ENCODE results near the gene DACT2.

GRCh38 chr6:168268755-168269154, 50.8 kb downstream of the DACT2 start:
- TF ChIP-seq ZC3H10 (CRISPR knock-in tag; IDR thresholded peaks at IDR 0.05) (no peak), TCF4 (CRISPR knock-in tag; IDR thresholded peaks at IDR 0.05; ENCODE audit: borderline replicate concordance) (no peak), TSHZ2 (CRISPR knock-in tag; IDR thresholded peaks at IDR 0.05) (no peak), CREB5 (CRISPR knock-in tag; IDR thresholded peaks at IDR 0.05; ENCODE audit: low read depth) (no peak), RARB (CRISPR knock-in tag; IDR thresholded peaks at IDR 0.05) (no peak), PATZ1 (CRISPR knock-in tag; IDR thresholded peaks at IDR 0.05; ENCODE audit: borderline replicate concordance) (no peak), ARNTL (CRISPR knock-in tag; IDR thresholded peaks at IDR 0.05; ENCODE audit: borderline replicate concordance, low read depth) (no peak), BACH2 (CRISPR knock-in tag; IDR thresholded peaks at IDR 0.05; ENCODE audit: borderline replicate concordance) (no peak), POU6F1 (CRISPR knock-in tag; IDR thresholded peaks at IDR 0.05; ENCODE audit: borderline replicate concordance, low read depth) (no peak), CSRNP3 (CRISPR knock-in tag; IDR thresholded peaks at IDR 0.05) (no peak)
